Measurements from ENCODE around the gene CACNB4. TPM values are rescaled to one million over a fixed set of nuclear protein-coding genes. Genes with fewer than 3 reads are reported as not detected.

Gene CACNB4
- total RNA-seq, 1 experiment from 2014 or later = 1.00 TPM

- Mint-ChIP-seq H3K36me3 (ENCODE audit: insufficient read depth, unreplicated experiment) (peaks cover 6% of the 10 kb centered on the region), H3K9me3 (ENCODE audit: unreplicated experiment) (no peaks in the 10 kb centered on the region), H3K27ac (ENCODE audit: unreplicated experiment) (peak overlapping the region; percentile 79), H3K4me3 (ENCODE audit: unreplicated experiment) (peak overlapping the region; percentile 78), H3K27me3 (ENCODE audit: insufficient read depth, unreplicated experiment) (no peaks in the 10 kb centered on the region), H3K4me1 (ENCODE audit: low read depth, unreplicated experiment) (peaks cover 17% of the 10 kb centered on the region)
- intact Hi-C loops (cut with micrococcal nuclease; ENCODE audit: unreplicated experiment) = loop anchor here (1.0 to 5.0 kb wide), 2 partner anchors 125 to 177 kb away; no protein-coding TSS in a partner anchor
- ChIA-PET CTCF (interaction anchor here (0.6 kb wide), 1 partner anchor 64 kb away, joined by 8 read pairs; no protein-coding TSS in a partner anchor), POLR2A (interaction anchor here (0.6 to 1.0 kb wide), 7 partner anchors 51 to 344 kb away, joined by 3 to 5 read pairs (median 3); no protein-coding TSS in a partner anchor)
- peak overlapping the region; percentile 90 for H3K4me3 ChIP-seq (ENCODE audit: low read depth, low read length)
- peaks cover 12% of the 10 kb centered on the region for H3K4me1 ChIP-seq
- no peaks in the 10 kb centered on the region for H3K27me3 ChIP-seq (replicated peaks; ENCODE audit: control insufficient read depth, insufficient read depth, low read length)
- H3K9me3 ChIP-seq = no peaks in the 10 kb centered on the region
- DNase-seq = peak; percentile 19 to 38
- no peaks in the 10 kb centered on the region for H3K36me3 ChIP-seq (ENCODE audit: control insufficient read depth, insufficient read depth, low read length)
- BruUV-seq (replicated peaks) = no TSS peak
- no peak for TF ChIP-seq CTCF (IDR thresholded peaks at IDR 0.05; ENCODE audit: insufficient read depth in 1 of 2, low read depth in 1 of 2, low read length in 1 of 2, severe bottlenecking in 1 of 2, unreplicated experiment in 1 of 2)
Measured at GRCh38 chr2:151827564-151828142, 271.2 kb downstream of the CACNB4 start.

- DNase-seq = no peak
- peaks cover 17% of the 10 kb centered on the region for H3K4me1 Mint-ChIP-seq (ENCODE audit: low read depth, unreplicated experiment)
- BruUV-seq (replicated peaks) = TSS peak; percentile 38
- H3K36me3 Mint-ChIP-seq (ENCODE audit: insufficient read depth, unreplicated experiment) = peaks cover 6% of the 10 kb centered on the region
- no peaks in the 10 kb centered on the region for H3K36me3 ChIP-seq (ENCODE audit: control insufficient read depth, insufficient read depth, low read length)
- peaks cover 12% of the 10 kb centered on the region for H3K4me1 ChIP-seq
- no peak for TF ChIP-seq CTCF (IDR thresholded peaks at IDR 0.05; ENCODE audit: insufficient read depth in 1 of 2, low read depth in 1 of 2, low read length in 1 of 2, severe bottlenecking in 1 of 2, unreplicated experiment in 1 of 2)
- H3K4me3 Mint-ChIP-seq (ENCODE audit: unreplicated experiment) = peak overlapping the region; percentile 78
- no peaks in the 10 kb centered on the region for H3K27me3 ChIP-seq (replicated peaks; ENCODE audit: control insufficient read depth, insufficient read depth, low read length)
- H3K27ac Mint-ChIP-seq (ENCODE audit: unreplicated experiment) = peak overlapping the region; percentile 79
- no peaks in the 10 kb centered on the region for H3K9me3 ChIP-seq
- intact Hi-C loops (cut with micrococcal nuclease; ENCODE audit: unreplicated experiment) = loop anchor here (5.0 kb wide), 1 partner anchor 126 kb away; no protein-coding TSS in a partner anchor
- H3K4me3 ChIP-seq (ENCODE audit: low read depth, low read length) = peak overlapping the region; percentile 90
- POLR2A ChIA-PET = no interaction called here
- CTCF ChIA-PET = interaction anchor here (0.5 kb wide), 1 partner anchor 156 kb away, joined by 5 read pairs; no protein-coding TSS in a partner anchor
- no peaks in the 10 kb centered on the region for H3K27me3 Mint-ChIP-seq (ENCODE audit: insufficient read depth, unreplicated experiment)
- no peaks in the 10 kb centered on the region for H3K9me3 Mint-ChIP-seq (ENCODE audit: unreplicated experiment)
Measured at GRCh38 chr2:151826737-151827157, 272.1 kb downstream of the CACNB4 start.

- no peaks in the 10 kb centered on the region for H3K36me3 ChIP-seq (ENCODE audit: control insufficient read depth, insufficient read depth, low read length)
- Mint-ChIP-seq H3K36me3 (ENCODE audit: insufficient read depth, unreplicated experiment) (peaks cover 6% of the 10 kb centered on the region), H3K9me3 (ENCODE audit: unreplicated experiment) (no peaks in the 10 kb centered on the region), H3K27ac (ENCODE audit: unreplicated experiment) (no peak overlapping the region), H3K4me1 (ENCODE audit: low read depth, unreplicated experiment) (peaks cover 25% of the 10 kb centered on the region), H3K27me3 (ENCODE audit: insufficient read depth, unreplicated experiment) (no peaks in the 10 kb centered on the region), H3K4me3 (ENCODE audit: unreplicated experiment) (no peak overlapping the region)
- no peaks in the 10 kb centered on the region for H3K9me3 ChIP-seq
- no TSS peak for BruUV-seq (replicated peaks)
- peaks cover 12% of the 10 kb centered on the region for H3K4me1 ChIP-seq
- no peaks in the 10 kb centered on the region for H3K27me3 ChIP-seq (replicated peaks; ENCODE audit: control insufficient read depth, insufficient read depth, low read length)
- no peak overlapping the region for H3K4me3 ChIP-seq (ENCODE audit: low read depth, low read length)
- intact Hi-C loops (cut with micrococcal nuclease; ENCODE audit: unreplicated experiment) = loop anchor here (5.0 kb wide), 1 partner anchor 127 kb away; no protein-coding TSS in a partner anchor
- POLR2A ChIA-PET = no interaction called here
- no peak for TF ChIP-seq CTCF (IDR thresholded peaks at IDR 0.05; ENCODE audit: insufficient read depth in 1 of 2, low read depth in 1 of 2, low read length in 1 of 2, severe bottlenecking in 1 of 2, unreplicated experiment in 1 of 2)
- CTCF ChIA-PET = no interaction called here
- DNase-seq = no peak
Measured at GRCh38 chr2:151824886-151825285, 274.0 kb downstream of the CACNB4 start.

All from Caco-2 (cell line).